Smooth muscle cell of the umbilical artery (primary cell): ENCODE measurements around the gene VCX3B. TPM values are rescaled to one million over a fixed set of nuclear protein-coding genes. Genes with fewer than 3 reads are reported as not detected.

Experiments
- total RNA-seq: library from RNA; depleted of rRNA; stranded (reverse); fragments of >200 nt; gene quantifications from 2 replicates; pipeline ENCODE4 v1.2.3, GENCODE V29; 2014

Gene VCX3B
- total RNA-seq = not detected in 2 replicates

GRCh38 chrX:8464530-8464929 is at the start of gene VCX3B:
Gene VCX3B, plus strand, starts transcription at chrX:8464830. Its CDS starts 621 bp downstream, at chrX:8465451.

